CD4-positive, alpha-beta memory T cell (primary cell): Measurements from ENCODE around the gene MIS18BP1. TPM values are rescaled to one million over a fixed set of nuclear protein-coding genes. Genes with fewer than 3 reads are reported as not detected.
"Not testable (repeated sequence)": the region's sequence is repeated elsewhere in the genome, so short reads cannot be mapped to it uniquely, and the experiment has no call there.

Experiments
- CTCF ChIA-PET: fragments of 350-600 bp; sonication (Branson Sonifier 250); formaldehyde crosslinking; loops from one replicate; lab custom pipeline; 2021; ENCODE audit warnings: inconsistent platforms; ENCODE audit not compliant: partially characterized antibody; lab: Charles Lee
- POLR2A ChIA-PET: fragments of 350-600 bp; sonication (Branson Sonifier 250); formaldehyde crosslinking; loops from one replicate; lab custom pipeline; 2021; ENCODE audit not compliant: partially characterized antibody; lab: Charles Lee
- DNase-seq, 5 donors: peaks; one replicate each; pipeline versions ENCODE4 v3.0.0 to v3.0.0-alpha.2; 2020 to 2022; ENCODE audit warnings: mixed read lengths in 1 of 5
- H3K27ac ChIP-seq: one replicate; pipeline ENCODE4 v1.7.0; 2013; ENCODE audit warnings: low read depth, low read length
- H3K27me3 ChIP-seq: 2 replicates; pipeline ENCODE4 v1.7.0; 2013; ENCODE audit warnings: mild to moderate bottlenecking, low read length, moderate library complexity; ENCODE audit not compliant: insufficient read depth
- H3K36me3 ChIP-seq: 2 replicates; pipeline ENCODE4 v1.7.0; 2013; ENCODE audit warnings: mild to moderate bottlenecking, low read length, moderate library complexity; ENCODE audit not compliant: insufficient read depth
- H3K4me1 ChIP-seq: 2 replicates; pipeline ENCODE4 v1.7.0; 2013; ENCODE audit warnings: mild to moderate bottlenecking, low read length, moderate library complexity; ENCODE audit not compliant: insufficient read depth
- H3K4me3 ChIP-seq, 2 donors: one replicate each; pipeline ENCODE4 v1.7.0; 2013; ENCODE audit warnings: low read length in 2 of 2, mild to moderate bottlenecking in 1 of 2
- H3K9me3 ChIP-seq, 2 donors: one replicate each; pipeline ENCODE4 v1.7.0; 2013; ENCODE audit warnings: low read length in 2 of 2, control low read depth in 1 of 2; ENCODE audit not compliant: control insufficient read depth in 1 of 2
- H3K27ac Mint-ChIP-seq, 7 donors: one replicate each; pipeline ENCODE4 v1.8.0; 2020 to 2021; ENCODE audit warnings: mixed read lengths in 7 of 7, mild to moderate bottlenecking in 6 of 7, inconsistent platforms in 3 of 7, moderate library complexity in 3 of 7
- H3K27me3 Mint-ChIP-seq, 2 donors: one replicate each; pipeline ENCODE4 v1.8.0; 2020 to 2021; ENCODE audit warnings: mixed read lengths in 2 of 2
- H3K36me3 Mint-ChIP-seq, 2 donors: one replicate each; pipeline ENCODE4 v1.8.0; 2020 to 2021; ENCODE audit warnings: mixed read lengths in 2 of 2, inconsistent platforms in 1 of 2, mild to moderate bottlenecking in 1 of 2
- H3K4me1 Mint-ChIP-seq, 4 donors: one replicate each; pipeline ENCODE4 v1.8.0; 2020 to 2021; ENCODE audit warnings: mixed read lengths in 4 of 4, mild to moderate bottlenecking in 1 of 4
- H3K4me3 Mint-ChIP-seq, 8 donors: one replicate each; pipeline ENCODE4 v1.8.0; 2020 to 2021; ENCODE audit warnings: mixed read lengths in 8 of 8, mild to moderate bottlenecking in 7 of 8, moderate library complexity in 6 of 8, inconsistent platforms in 3 of 8
- H3K9me3 Mint-ChIP-seq, 8 donors: one replicate each; pipeline ENCODE4 v1.8.0; 2020 to 2021; ENCODE audit warnings: mixed read lengths in 8 of 8, mild to moderate bottlenecking in 5 of 8, inconsistent platforms in 3 of 8, moderate library complexity in 1 of 8
- intact Hi-C: fragments of 100-400 bp; cut with micrococcal nuclease; formaldehyde crosslinking; loops from one replicate; pipeline ENCODE4 v1.15.1; 2023
- polyA plus RNA-seq, 2 donors: library from polyadenylated mRNA; unstranded; fragments of 300-500 nt; fragmentation: Illumina TruSeq; gene quantifications; one replicate each; pipeline ENCODE4 v1.2.3, GENCODE V29; 2021
- total RNA-seq, 2 experiments: library from RNA; stranded (reverse); gene quantifications; one replicate each; pipeline ENCODE4 v1.2.3, GENCODE V29; 2021

The MIS18BP1 gene
- total and polyA plus RNA-seq, 4 experiments from 2014 or later = 14.9 to 31.2 (median 29.7) TPM

DNA sequence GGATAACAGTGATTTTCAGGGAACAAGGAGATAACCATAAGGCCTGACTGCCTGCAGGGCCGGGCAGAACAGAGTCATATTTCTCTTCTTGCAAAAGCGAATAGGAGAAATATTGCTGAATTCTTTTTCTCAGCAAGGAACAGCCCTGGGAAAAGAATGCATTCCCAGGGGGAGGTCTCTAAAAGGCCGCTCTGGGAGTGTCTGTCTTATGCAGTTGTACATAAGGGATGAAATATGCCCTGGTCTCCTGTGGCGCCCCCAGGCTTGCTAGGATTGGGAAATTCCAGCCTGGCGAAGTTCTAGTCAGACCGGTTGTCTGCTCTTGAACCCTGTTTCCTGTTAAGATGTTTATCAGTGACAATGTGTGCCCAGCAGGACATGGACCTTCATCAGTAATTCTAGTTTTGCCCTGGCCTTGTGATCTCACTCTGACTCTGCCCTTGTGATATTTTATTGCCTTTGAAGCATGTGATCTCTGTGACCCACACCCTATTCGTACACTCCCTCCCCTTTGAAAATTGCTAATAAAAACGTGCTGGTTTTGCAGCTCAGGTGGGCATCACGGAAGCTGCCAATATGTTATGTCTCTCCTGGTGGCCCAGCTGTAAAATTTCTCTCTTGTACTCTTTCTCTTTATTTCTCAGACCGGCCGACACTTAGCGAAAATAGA lies 28.9 kb upstream of the MIS18BP1 start:
- POLR2A ChIA-PET, H3K36me3 ChIP-seq, H3K4me1 ChIP-seq, H3K36me3 Mint-ChIP-seq, H3K27ac Mint-ChIP-seq, H3K27ac ChIP-seq, H3K4me3 ChIP-seq, CTCF ChIA-PET, H3K27me3 ChIP-seq, H3K4me1 Mint-ChIP-seq, DNase-seq, H3K9me3 ChIP-seq, intact Hi-C loops, H3K4me3 Mint-ChIP-seq: not testable (repeated sequence)
- H3K27me3 Mint-ChIP-seq = peaks cover 9 to 13% of the 10 kb centered on the region in 2 donors
- peaks cover 3 to 41% (median 22%) of the 10 kb centered on the region in 8 donors for H3K9me3 Mint-ChIP-seq

DNA sequence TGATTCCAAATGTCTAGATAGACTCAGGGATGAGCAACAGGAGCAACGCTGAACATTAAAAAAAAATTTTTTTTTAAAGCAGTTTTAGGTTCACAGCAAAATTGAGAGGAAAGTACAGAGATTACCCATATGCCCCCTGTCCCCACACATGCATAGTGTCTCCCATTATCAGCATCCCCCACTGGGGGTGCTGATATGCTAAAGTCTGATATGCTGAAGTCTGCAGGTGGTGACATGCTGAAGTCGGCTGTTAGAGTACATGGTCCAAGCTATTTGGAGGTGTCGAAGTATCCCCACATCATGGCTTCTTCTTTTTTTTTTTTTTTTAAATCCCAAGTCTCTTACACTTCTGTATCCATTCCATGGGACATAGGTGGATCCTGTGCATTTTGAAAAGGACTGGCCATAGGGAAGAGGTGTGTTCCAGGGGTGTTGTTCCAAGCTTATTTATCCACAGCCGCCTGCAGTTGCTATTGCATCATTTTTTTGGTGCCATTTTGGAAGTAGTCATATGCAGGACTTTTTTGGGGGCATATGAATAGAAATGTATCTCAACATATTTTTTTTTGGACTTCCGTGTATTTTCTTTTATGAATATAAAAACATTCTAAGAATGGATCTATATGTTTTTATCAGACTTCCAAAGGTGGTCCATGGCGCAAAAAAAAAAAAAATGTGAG lies 19.0 kb upstream of the MIS18BP1 start:
- Histone ChIP-seq H3K36me3 (no peaks in the 10 kb centered on the region), H3K4me3 (no peak overlapping the region), H3K27ac (no peak overlapping the region), H3K27me3 (no peaks in the 10 kb centered on the region), H3K9me3 (no peaks in the 10 kb centered on the region), H3K4me1 (no peaks in the 10 kb centered on the region)
- ChIA-PET POLR2A (no interaction called here), CTCF (interaction anchor here (1.1 kb wide), 1 partner anchor 359 kb away, joined by 3 read pairs; no protein-coding TSS in a partner anchor)
- H3K27me3 Mint-ChIP-seq = peaks cover 0 to 3% of the 10 kb centered on the region in 2 donors
- H3K4me1 Mint-ChIP-seq = no peaks in the 10 kb centered on the region
- no peak for DNase-seq
- H3K9me3 Mint-ChIP-seq = peaks cover 0 to 1% (median 0%) of the 10 kb centered on the region in 8 donors
- H3K4me3 Mint-ChIP-seq = no peak overlapping the region
- H3K36me3 Mint-ChIP-seq = no peaks in the 10 kb centered on the region
- intact Hi-C loops = no loop called here
- no peak overlapping the region for H3K27ac Mint-ChIP-seq

DNA sequence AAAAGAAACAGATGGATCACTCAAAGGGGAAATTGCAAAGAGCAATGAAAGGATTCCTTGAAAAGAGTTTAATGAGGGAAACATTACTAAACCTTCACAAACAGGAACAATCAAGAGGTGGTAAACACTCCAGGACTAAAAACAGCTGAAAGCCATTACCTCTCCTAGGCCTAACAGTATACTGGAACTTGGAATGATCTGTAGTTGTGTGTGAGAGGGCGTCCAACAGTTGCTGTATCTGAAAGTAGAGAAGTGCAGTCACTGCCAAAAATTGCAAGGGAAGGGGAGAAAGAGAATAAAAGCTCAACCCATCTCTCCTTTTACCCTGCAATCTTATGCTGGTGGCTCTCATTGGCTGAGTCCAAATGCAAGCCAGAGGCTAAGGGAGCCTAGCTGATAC lies 17.0 kb upstream of the MIS18BP1 start:
- peaks cover under 1 to 1% of the 10 kb centered on the region in 2 donors for H3K27me3 Mint-ChIP-seq
- no peaks in the 10 kb centered on the region for H3K4me1 ChIP-seq
- H3K27ac ChIP-seq = no peak overlapping the region
- no peaks in the 10 kb centered on the region for H3K36me3 ChIP-seq
- no peaks in the 10 kb centered on the region for H3K36me3 Mint-ChIP-seq
- H3K9me3 Mint-ChIP-seq = no peaks in the 10 kb centered on the region
- no peak overlapping the region for H3K4me3 ChIP-seq
- no peak for DNase-seq
- H3K4me3 Mint-ChIP-seq = no peak overlapping the region
- POLR2A ChIA-PET = no interaction called here
- no peak overlapping the region for H3K27ac Mint-ChIP-seq
- no peaks in the 10 kb centered on the region for H3K4me1 Mint-ChIP-seq
- CTCF ChIA-PET = interaction anchor here (0.7 to 5.7 kb wide), 7 partner anchors 8 to 357 kb away, joined by 3 to 37 read pairs (median 5); partner anchors contain the start of gene MIS18BP1
- H3K9me3 ChIP-seq = no peaks in the 10 kb centered on the region
- no peaks in the 10 kb centered on the region for H3K27me3 ChIP-seq
- intact Hi-C loops = no loop called here

DNA sequence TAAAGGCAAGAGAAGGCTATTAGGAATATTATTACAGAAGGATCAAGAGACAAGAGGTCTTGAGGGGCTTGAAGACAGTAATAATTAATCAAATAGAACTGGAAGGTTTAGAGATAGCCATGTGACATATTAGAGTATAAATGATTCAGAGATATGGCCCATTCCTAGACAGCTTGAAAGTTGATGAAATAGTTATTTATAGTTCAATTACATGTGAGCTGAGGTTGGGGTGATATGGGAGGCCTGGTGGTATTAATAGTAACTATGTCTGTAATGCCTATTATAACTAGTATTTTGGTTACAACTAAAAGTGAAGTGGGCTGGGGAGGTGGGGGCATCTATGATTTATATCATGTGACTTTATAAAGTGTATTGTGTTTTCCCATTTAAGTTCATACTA lies 14.1 kb upstream of the MIS18BP1 start:
- Mint-ChIP-seq H3K27ac (no peak overlapping the region), H3K36me3 (no peaks in the 10 kb centered on the region), H3K4me1 (no peaks in the 10 kb centered on the region), H3K9me3 (peaks cover 0 to 5% (median 0%) of the 10 kb centered on the region in 8 donors), H3K27me3 (peaks cover 4 to 10% of the 10 kb centered on the region in 2 donors), H3K4me3 (no peak overlapping the region)
- H3K27ac ChIP-seq = no peak overlapping the region
- no peaks in the 10 kb centered on the region for H3K9me3 ChIP-seq
- CTCF ChIA-PET = interaction anchor here (0.8 to 5.7 kb wide), 5 partner anchors 9 to 354 kb away, joined by 4 to 37 read pairs (median 10); partner anchors contain the start of gene MIS18BP1
- no peaks in the 10 kb centered on the region for H3K27me3 ChIP-seq
- intact Hi-C loops = loop anchor here (5.0 kb wide), 1 partner anchor 305 kb away; the partner anchor contains the start of genes KLHL28 and TOGARAM1
- no peaks in the 10 kb centered on the region for H3K4me1 ChIP-seq
- no peak overlapping the region for H3K4me3 ChIP-seq
- DNase-seq = no peak
- POLR2A ChIA-PET = no interaction called here
- no peaks in the 10 kb centered on the region for H3K36me3 ChIP-seq

DNA sequence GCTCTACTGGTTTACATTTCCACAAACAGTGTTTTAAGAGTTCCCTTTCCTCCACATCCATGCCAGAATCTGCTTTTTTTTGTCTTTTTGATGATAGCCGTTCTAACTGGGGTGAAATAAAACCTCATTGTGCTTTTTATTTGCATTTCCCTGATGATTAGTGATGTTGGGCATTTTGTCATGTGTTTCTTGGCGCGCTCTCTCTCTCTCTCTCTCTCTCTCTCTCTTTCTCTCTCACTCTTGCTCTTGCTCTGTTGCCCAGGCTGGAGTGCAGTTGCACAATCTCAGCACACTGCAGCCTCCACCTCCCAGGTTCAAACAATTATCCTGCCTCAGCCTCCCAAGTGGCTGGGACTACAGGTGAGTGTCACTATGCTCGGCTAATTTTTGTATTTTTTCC lies 9.6 kb upstream of the MIS18BP1 start:
- Mint-ChIP-seq H3K27ac (no peak overlapping the region), H3K36me3 (peaks cover 0 to 10% of the 10 kb centered on the region in 2 donors), H3K4me1 (no peaks in the 10 kb centered on the region), H3K4me3 (no peak overlapping the region), H3K9me3 (peaks cover 5 to 36% (median 26%) of the 10 kb centered on the region in 8 donors), H3K27me3 (peaks cover 4 to 10% of the 10 kb centered on the region in 2 donors)
- Histone ChIP-seq H3K4me3 (no peak overlapping the region), H3K27ac (no peak overlapping the region), H3K4me1 (no peaks in the 10 kb centered on the region), H3K9me3 (peaks cover 0 to 19% of the 10 kb centered on the region in 2 donors), H3K27me3 (no peaks in the 10 kb centered on the region), H3K36me3 (no peaks in the 10 kb centered on the region)
- ChIA-PET POLR2A (no interaction called here), CTCF (interaction anchor here (1.6 kb wide), 1 partner anchor 7 kb away, joined by 5 read pairs; no protein-coding TSS in a partner anchor)
- intact Hi-C loops = no loop called here
- DNase-seq = no peak

DNA sequence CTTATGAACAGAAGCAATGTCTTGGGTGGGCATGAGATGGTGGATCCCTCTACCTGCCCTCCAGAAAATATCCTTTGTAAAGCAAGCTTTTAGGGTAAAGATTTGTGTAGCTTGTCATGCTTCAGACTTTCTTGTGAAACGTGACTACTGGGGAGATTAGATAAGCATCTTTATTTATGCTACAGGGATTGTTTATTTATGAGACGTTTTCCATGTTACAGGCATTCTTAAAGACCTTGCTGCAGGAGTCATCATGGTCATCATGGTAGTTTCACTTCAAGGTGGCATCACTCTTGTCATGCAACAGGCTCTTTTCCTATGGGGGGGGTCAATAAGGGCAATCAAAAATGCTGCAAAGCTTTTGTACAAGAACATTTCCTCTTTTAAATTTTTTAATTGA lies 8.2 kb upstream of the MIS18BP1 start:
- H3K36me3 Mint-ChIP-seq = peaks cover 0 to 10% of the 10 kb centered on the region in 2 donors

DNA sequence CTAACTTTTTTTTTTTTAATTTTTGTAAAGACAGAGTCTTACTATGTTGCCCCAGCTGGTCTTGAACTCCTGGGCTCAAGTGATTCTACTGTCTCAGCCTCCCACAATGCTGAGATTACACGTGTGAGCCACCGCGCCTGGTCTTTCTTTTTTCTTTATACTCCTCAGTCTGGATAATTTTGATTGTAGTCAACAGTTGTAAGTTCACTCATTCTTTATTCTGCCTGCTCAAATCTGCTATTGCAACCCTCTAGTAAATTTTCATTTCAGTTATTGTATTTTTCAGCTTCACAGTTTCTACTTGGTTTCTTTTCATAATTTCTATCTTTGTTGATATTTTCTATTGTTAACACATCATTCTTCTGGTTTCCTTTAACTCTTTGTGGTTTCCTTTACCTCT lies 5.8 kb upstream of the MIS18BP1 start:
- ChIA-PET POLR2A (interaction anchor here (1.0 kb wide), 1 partner anchor 298 kb away, joined by 3 read pairs; no protein-coding TSS in a partner anchor), CTCF (interaction anchor here (4.6 kb wide), 1 partner anchor 10 kb away, joined by 37 read pairs; no protein-coding TSS in a partner anchor)
- Mint-ChIP-seq H3K4me1 (peaks cover 0 to 6% (median 0%) of the 10 kb centered on the region in 4 donors), H3K27ac (no peak overlapping the region), H3K4me3 (no peak overlapping the region), H3K9me3 (peaks cover 5 to 50% (median 36%) of the 10 kb centered on the region in 8 donors), H3K36me3 (peaks cover 0 to 10% of the 10 kb centered on the region in 2 donors), H3K27me3 (peaks cover 4 to 6% of the 10 kb centered on the region in 2 donors)
- peaks cover 0 to 20% of the 10 kb centered on the region in 2 donors for H3K9me3 ChIP-seq
- peaks cover 4% of the 10 kb centered on the region for H3K4me1 ChIP-seq
- no peak overlapping the region for H3K27ac ChIP-seq
- H3K27me3 ChIP-seq = no peaks in the 10 kb centered on the region
- intact Hi-C loops = no loop called here
- H3K36me3 ChIP-seq = no peaks in the 10 kb centered on the region
- no peak overlapping the region for H3K4me3 ChIP-seq
- DNase-seq = no peak

More for the DNA sequence above, 8.2 kb upstream of the MIS18BP1 start:
- H3K27ac Mint-ChIP-seq = no peak overlapping the region
- intact Hi-C loops = no loop called here
- H3K9me3 ChIP-seq = peaks cover 0 to 20% of the 10 kb centered on the region in 2 donors
- peaks cover 4 to 10% of the 10 kb centered on the region in 2 donors for H3K27me3 Mint-ChIP-seq
- no peak overlapping the region for H3K4me3 ChIP-seq
- no peaks in the 10 kb centered on the region for H3K36me3 ChIP-seq
- H3K27me3 ChIP-seq = no peaks in the 10 kb centered on the region
- POLR2A ChIA-PET = no interaction called here
- no peak for DNase-seq
- CTCF ChIA-PET = interaction anchor here (1.0 to 1.6 kb wide), 2 partner anchors 8 to 9 kb away, joined by 3 to 5 read pairs; partner anchors contain the start of gene MIS18BP1
- no peaks in the 10 kb centered on the region for H3K4me1 Mint-ChIP-seq
- no peak overlapping the region for H3K4me3 Mint-ChIP-seq
- no peaks in the 10 kb centered on the region for H3K4me1 ChIP-seq
- peaks cover 5 to 50% (median 36%) of the 10 kb centered on the region in 8 donors for H3K9me3 Mint-ChIP-seq
- no peak overlapping the region for H3K27ac ChIP-seq
